ENCODE data around the gene RNF135. TPM values are rescaled to one million over a fixed set of nuclear protein-coding genes. Genes with fewer than 3 reads are reported as not detected.

Gene RNF135
- total RNA-seq, 2 experiments from 2014 or later, result 7.3 to 8.5 TPM

Other genes starting within 250 kb of the RNF135 start
- gene CRLF3, start 146.3 kb upstream of the RNF135 start, total RNA-seq, result 10 to 100 TPM; 48.1 to 48.5 TPM
- 10 to 100 TPM; 30.0 to 32.9 TPM for gene ATAD5, start 139.1 kb upstream of the RNF135 start, total RNA-seq
- 10 to 100 TPM in 1 of 2 experiments, 1 to 10 TPM in 1; 9.7 to 11.4 TPM for gene TEFM, start 64.8 kb upstream of the RNF135 start, total RNA-seq
- gene ADAP2, start 49.1 kb upstream of the RNF135 start, total RNA-seq, result 1 to 10 TPM; 1.0 to 1.3 TPM
- 10 to 100 TPM; 26.5 to 27.0 TPM for gene NF1, start 123.9 kb downstream of the RNF135 start, total RNA-seq

All from activated CD4-positive, alpha-beta memory T cell treated with anti-CD3 and anti-CD28 coated beads for 36 hours (primary cell).